Measurements from ENCODE around the gene CLCN4. TPM values are rescaled to one million over a fixed set of nuclear protein-coding genes. Genes with fewer than 3 reads are reported as not detected.

CLCN4 gene
- polyA plus RNA-seq, 1 of the 3 experiments (the other 2 are of a cell fraction): 1.1 TPM

DNA sequence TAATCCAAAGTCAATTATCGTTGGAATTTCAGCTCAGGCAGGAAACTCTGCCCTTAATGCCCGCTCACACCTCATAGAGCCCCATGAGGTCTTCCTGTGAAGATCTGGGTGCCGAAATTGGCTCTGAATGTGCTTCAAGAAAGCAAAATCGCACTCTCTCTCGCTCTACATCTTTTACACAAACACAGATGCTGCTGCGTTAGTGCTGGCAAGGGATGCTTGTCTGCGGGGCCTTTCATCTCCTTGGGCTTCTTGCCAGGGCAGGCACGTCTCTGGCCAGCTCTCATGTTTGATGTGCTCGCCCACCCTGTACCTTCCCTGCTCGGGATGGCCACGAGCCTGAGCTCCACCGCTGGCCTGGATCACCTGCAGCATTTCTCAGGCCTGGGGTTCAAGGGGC is 66.5 kb downstream of the CLCN4 start:
- DNase-seq: no peak
- Histone ChIP-seq H3K9me2 (no peaks in the 10 kb centered on the region), H4K20me1 (ENCODE audit: insufficient read depth) (no peaks in the 10 kb centered on the region), H3K36me3 (replicated peaks in 1 of 2; ENCODE audit: control insufficient read depth in 1 of 2, insufficient read depth in 2 of 2, low read length in 1 of 2) (no peaks in the 10 kb centered on the region), H3K27ac (ENCODE audit: low read depth in 2 of 2, low read length in 1 of 2) (no peak overlapping the region), H3K4me3 (ENCODE audit: low read depth in 2 of 2, low read length in 1 of 2) (no peak overlapping the region), H3K9ac (no peak overlapping the region), H3K27me3 (ENCODE audit: insufficient read depth) (no peaks in the 10 kb centered on the region), H3K79me2 (ENCODE audit: insufficient read depth) (no peaks in the 10 kb centered on the region), H3K4me2 (no peak overlapping the region), H2AFZ (ENCODE audit: low read depth) (no peak overlapping the region), H3K4me1 (ENCODE audit: control insufficient read depth in 1 of 2, insufficient read depth in 2 of 2, low read depth in 1 of 2, low read length in 1 of 2) (no peaks in the 10 kb centered on the region; a peak in 1 of 4 replicates), H3K9me3 (no peaks in the 10 kb centered on the region), H3F3A (replicated peaks; ENCODE audit: insufficient read depth) (no peaks in the 10 kb centered on the region)
- CTCF ChIA-PET: interaction anchor here (0.9 to 2.8 kb wide), 3 partner anchors 9 to 413 kb away, joined by 3 to 13 read pairs (median 3); no protein-coding TSS in a partner anchor
- 39% methylated on average over 12 of the region's 12 CpGs for WGBS (ENCODE audit: low lambda C conversion rate)
- TF ChIP-seq, protein P1, sequence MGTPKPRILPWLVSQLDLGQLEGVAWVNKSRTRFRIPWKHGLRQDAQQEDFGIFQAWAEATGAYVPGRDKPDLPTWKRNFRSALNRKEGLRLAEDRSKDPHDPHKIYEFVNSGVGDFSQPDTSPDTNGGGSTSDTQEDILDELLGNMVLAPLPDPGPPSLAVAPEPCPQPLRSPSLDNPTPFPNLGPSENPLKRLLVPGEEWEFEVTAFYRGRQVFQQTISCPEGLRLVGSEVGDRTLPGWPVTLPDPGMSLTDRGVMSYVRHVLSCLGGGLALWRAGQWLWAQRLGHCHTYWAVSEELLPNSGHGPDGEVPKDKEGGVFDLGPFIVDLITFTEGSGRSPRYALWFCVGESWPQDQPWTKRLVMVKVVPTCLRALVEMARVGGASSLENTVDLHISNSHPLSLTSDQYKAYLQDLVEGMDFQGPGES (IDR thresholded peaks at IDR 0.05; ENCODE audit: low read depth, low read length): no peak
- TF ChIP-seq, protein P2, sequence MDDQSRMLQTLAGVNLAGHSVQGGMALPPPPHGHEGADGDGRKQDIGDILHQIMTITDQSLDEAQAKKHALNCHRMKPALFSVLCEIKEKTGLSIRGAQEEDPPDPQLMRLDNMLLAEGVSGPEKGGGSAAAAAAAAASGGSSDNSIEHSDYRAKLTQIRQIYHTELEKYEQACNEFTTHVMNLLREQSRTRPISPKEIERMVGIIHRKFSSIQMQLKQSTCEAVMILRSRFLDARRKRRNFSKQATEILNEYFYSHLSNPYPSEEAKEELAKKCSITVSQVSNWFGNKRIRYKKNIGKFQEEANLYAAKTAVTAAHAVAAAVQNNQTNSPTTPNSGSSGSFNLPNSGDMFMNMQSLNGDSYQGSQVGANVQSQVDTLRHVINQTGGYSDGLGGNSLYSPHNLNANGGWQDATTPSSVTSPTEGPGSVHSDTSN (IDR thresholded peaks at IDR 0.05): no peak
- TF ChIP-seq CHD2 (IDR thresholded peaks at IDR 0.05; ENCODE audit: low read length, partially characterized antibody) (no peak), GABPA (IDR thresholded peaks at IDR 0.05; ENCODE audit: low read depth) (no peak), YY1 (IDR thresholded peaks at IDR 0.05; ENCODE audit: low read depth) (no peak), FOXM1 (IDR thresholded peaks at IDR 0.05; ENCODE audit: low read depth) (no peak), POLR2AphosphoS5 (IDR thresholded peaks at IDR 0.05; ENCODE audit: low read depth, low read length) (no peak), RCOR1 (IDR thresholded peaks at IDR 0.05; ENCODE audit: low read length) (no peak), JUND (IDR thresholded peaks at IDR 0.05) (no peak), EZH2phosphoT487 (IDR thresholded peaks at IDR 0.05; ENCODE audit: borderline replicate concordance, low read depth) (no peak), SMC3 (IDR thresholded peaks at IDR 0.05; ENCODE audit: low read depth, low read length) (no peak), MEF2A (IDR thresholded peaks at IDR 0.05; ENCODE audit: borderline replicate concordance, low read depth) (no peak), NFIC (IDR thresholded peaks at IDR 0.05; ENCODE audit: borderline replicate concordance) (no peak), ELF1 (IDR thresholded peaks at IDR 0.05) (no peak)
- TF ChIP-seq, protein P3, sequence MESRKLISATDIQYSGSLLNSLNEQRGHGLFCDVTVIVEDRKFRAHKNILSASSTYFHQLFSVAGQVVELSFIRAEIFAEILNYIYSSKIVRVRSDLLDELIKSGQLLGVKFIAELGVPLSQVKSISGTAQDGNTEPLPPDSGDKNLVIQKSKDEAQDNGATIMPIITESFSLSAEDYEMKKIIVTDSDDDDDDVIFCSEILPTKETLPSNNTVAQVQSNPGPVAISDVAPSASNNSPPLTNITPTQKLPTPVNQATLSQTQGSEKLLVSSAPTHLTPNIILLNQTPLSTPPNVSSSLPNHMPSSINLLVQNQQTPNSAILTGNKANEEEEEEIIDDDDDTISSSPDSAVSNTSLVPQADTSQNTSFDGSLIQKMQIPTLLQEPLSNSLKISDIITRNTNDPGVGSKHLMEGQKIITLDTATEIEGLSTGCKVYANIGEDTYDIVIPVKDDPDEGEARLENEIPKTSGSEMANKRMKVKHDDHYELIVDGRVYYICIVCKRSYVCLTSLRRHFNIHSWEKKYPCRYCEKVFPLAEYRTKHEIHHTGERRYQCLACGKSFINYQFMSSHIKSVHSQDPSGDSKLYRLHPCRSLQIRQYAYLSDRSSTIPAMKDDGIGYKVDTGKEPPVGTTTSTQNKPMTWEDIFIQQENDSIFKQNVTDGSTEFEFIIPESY (IDR thresholded peaks at IDR 0.05; ENCODE audit: borderline replicate concordance, low read depth): no peak
- TF ChIP-seq, protein P4, sequence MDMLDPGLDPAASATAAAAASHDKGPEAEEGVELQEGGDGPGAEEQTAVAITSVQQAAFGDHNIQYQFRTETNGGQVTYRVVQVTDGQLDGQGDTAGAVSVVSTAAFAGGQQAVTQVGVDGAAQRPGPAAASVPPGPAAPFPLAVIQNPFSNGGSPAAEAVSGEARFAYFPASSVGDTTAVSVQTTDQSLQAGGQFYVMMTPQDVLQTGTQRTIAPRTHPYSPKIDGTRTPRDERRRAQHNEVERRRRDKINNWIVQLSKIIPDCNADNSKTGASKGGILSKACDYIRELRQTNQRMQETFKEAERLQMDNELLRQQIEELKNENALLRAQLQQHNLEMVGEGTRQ (IDR thresholded peaks at IDR 0.05; ENCODE audit: borderline replicate concordance, low read depth, low read length): no peak
- TF ChIP-seq, protein P5, sequence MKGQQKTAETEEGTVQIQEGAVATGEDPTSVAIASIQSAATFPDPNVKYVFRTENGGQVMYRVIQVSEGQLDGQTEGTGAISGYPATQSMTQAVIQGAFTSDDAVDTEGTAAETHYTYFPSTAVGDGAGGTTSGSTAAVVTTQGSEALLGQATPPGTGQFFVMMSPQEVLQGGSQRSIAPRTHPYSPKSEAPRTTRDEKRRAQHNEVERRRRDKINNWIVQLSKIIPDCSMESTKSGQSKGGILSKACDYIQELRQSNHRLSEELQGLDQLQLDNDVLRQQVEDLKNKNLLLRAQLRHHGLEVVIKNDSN (IDR thresholded peaks at IDR 0.05; ENCODE audit: borderline replicate concordance, low read depth): no peak
- POLR2A ChIA-PET: no interaction called here

Data from SK-N-SH (cell line).